ENCODE results near the gene NOA1.
"Not testable (repeated sequence)": the region's sequence is repeated elsewhere in the genome, so short reads cannot be mapped to it uniquely, and the experiment has no call there.

NOA1 gene

GRCh38 chr4:56953680-56954520 lies 23.5 kb downstream of the NOA1 start:
- DNase-seq: no peak

GRCh38 chr4:56941403-56941802 lies 36.0 kb downstream of the NOA1 start:
- no peak for DNase-seq

DNA sequence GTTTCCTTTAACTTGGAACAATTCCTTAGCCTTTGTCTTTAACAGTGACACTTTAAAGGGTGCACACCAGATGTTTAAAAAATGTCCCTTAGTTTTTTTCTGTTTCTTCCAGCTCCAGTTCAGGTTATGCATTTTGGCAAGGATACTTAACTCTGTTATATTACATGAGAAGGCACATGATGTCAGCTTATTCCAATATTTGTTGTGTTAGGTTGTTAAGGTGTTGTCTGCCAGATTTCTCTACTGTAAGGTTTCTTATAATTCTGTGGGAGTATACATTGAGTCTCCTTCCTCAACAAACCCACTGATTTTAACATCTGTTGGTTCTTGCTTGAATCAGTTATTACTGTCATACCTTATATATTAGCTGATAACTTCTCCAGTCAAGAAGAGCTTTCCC lies 36.4 kb downstream of the NOA1 start:
- no peak for DNase-seq

DNA sequence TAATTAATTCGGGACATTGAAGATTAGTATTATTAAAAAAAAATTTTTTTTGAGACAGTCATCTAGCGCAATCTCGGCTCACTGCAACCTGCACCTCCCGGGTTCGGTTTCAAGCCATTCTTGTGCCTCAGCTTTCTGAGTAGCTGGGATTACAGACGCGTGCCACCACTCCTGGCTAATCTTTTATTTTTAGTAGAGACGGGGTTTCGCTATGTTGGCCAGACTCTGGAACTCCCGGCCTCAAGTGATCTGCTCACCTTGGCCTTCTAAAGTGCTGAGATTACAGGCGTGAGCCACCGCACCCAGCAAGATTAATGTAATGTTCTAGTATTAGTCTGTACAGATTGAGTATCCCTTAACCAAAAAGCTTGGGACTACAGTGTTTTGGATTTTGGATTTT lies 37.0 kb downstream of the NOA1 start:
- DNase-seq: no peak

GRCh38 chr4:56939826-56940225 lies 37.6 kb downstream of the NOA1 start:
- DNase-seq: not testable (repeated sequence)

- DNase-seq: peak; percentile 87
Measured at GRCh38 chr4:56937262-56937661, 40.1 kb downstream of the NOA1 start.

GRCh38 chr4:56931924-56932323 lies 45.5 kb downstream of the NOA1 start:
- no peak for DNase-seq

DNA sequence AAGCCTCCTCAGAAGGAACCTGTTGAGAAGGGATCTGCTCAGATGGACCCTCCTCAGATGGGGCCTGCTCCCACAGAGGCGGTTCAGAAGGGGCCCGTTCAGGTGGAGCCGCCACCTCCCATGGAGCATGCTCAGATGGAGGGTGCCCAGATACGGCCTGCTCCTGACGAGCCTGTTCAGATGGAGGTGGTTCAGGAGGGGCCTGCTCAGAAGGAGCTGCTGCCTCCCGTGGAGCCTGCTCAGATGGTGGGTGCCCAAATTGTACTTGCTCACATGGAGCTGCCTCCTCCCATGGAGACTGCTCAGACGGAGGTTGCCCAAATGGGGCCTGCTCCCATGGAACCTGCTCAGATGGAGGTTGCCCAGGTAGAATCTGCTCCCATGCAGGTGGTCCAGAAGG lies 46.8 kb downstream of the NOA1 start:
- no peak for DNase-seq

GRCh38 chr4:56927196-56927595 lies 50.2 kb downstream of the NOA1 start:
- DNase-seq: no peak

DNA sequence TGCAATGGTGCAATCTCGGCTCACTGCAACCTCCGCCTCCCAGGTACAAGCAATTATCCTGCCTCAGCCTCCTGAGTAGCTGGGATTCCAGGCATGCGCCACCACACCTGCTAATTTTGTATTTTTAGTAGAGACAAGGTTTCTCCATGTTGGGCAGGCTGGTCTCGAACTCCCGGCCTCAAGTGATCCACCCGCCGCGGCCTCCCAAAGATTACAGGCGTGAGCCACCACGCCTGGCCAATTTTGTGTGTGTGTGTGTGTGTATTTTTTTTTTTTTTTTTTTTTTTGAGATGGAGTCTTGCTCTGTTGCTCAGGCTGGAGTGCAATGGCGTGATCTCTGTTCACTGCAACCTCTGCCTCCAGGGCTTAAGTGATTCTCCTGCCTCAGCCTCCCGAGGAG lies 62.4 kb downstream of the NOA1 start:
- DNase-seq: not testable (repeated sequence)

GRCh38 chr4:56914336-56914735 lies 63.1 kb downstream of the NOA1 start:
- DNase-seq: no peak

Data from NCI-H226 (cell line).